CD4-positive, alpha-beta memory T cell (primary cell): ENCODE data around the gene ITCH. TPM values are rescaled to one million over a fixed set of nuclear protein-coding genes. Genes with fewer than 3 reads are reported as not detected.
"Not testable (repeated sequence)": the region's sequence is repeated elsewhere in the genome, so short reads cannot be mapped to it uniquely, and the experiment has no call there.

ENCODE experiments used
- CTCF ChIA-PET: fragments of 350-600 bp; sonication (Branson Sonifier 250); formaldehyde crosslinking; loops from one replicate; lab custom pipeline; 2021; ENCODE audit warnings: inconsistent platforms; ENCODE audit not compliant: partially characterized antibody; lab: Charles Lee
- POLR2A ChIA-PET: fragments of 350-600 bp; sonication (Branson Sonifier 250); formaldehyde crosslinking; loops from one replicate; lab custom pipeline; 2021; ENCODE audit not compliant: partially characterized antibody; lab: Charles Lee
- DNase-seq, 5 donors: peaks; one replicate each; pipeline versions ENCODE4 v3.0.0 to v3.0.0-alpha.2; 2020 to 2022; ENCODE audit warnings: mixed read lengths in 1 of 5
- H3K27ac ChIP-seq: one replicate; pipeline ENCODE4 v1.7.0; 2013; ENCODE audit warnings: low read depth, low read length
- H3K27me3 ChIP-seq: 2 replicates; pipeline ENCODE4 v1.7.0; 2013; ENCODE audit warnings: mild to moderate bottlenecking, low read length, moderate library complexity; ENCODE audit not compliant: insufficient read depth
- H3K36me3 ChIP-seq: 2 replicates; pipeline ENCODE4 v1.7.0; 2013; ENCODE audit warnings: mild to moderate bottlenecking, low read length, moderate library complexity; ENCODE audit not compliant: insufficient read depth
- H3K4me1 ChIP-seq: 2 replicates; pipeline ENCODE4 v1.7.0; 2013; ENCODE audit warnings: mild to moderate bottlenecking, low read length, moderate library complexity; ENCODE audit not compliant: insufficient read depth
- H3K4me3 ChIP-seq, 2 donors: one replicate each; pipeline ENCODE4 v1.7.0; 2013; ENCODE audit warnings: low read length in 2 of 2, mild to moderate bottlenecking in 1 of 2
- H3K9me3 ChIP-seq, 2 donors: one replicate each; pipeline ENCODE4 v1.7.0; 2013; ENCODE audit warnings: low read length in 2 of 2, control low read depth in 1 of 2; ENCODE audit not compliant: control insufficient read depth in 1 of 2
- H3K27ac Mint-ChIP-seq, 7 donors: one replicate each; pipeline ENCODE4 v1.8.0; 2020 to 2021; ENCODE audit warnings: mixed read lengths in 7 of 7, mild to moderate bottlenecking in 6 of 7, inconsistent platforms in 3 of 7, moderate library complexity in 3 of 7
- H3K27me3 Mint-ChIP-seq, 2 donors: one replicate each; pipeline ENCODE4 v1.8.0; 2020 to 2021; ENCODE audit warnings: mixed read lengths in 2 of 2
- H3K36me3 Mint-ChIP-seq, 2 donors: one replicate each; pipeline ENCODE4 v1.8.0; 2020 to 2021; ENCODE audit warnings: mixed read lengths in 2 of 2, inconsistent platforms in 1 of 2, mild to moderate bottlenecking in 1 of 2
- H3K4me1 Mint-ChIP-seq, 4 donors: one replicate each; pipeline ENCODE4 v1.8.0; 2020 to 2021; ENCODE audit warnings: mixed read lengths in 4 of 4, mild to moderate bottlenecking in 1 of 4
- H3K4me3 Mint-ChIP-seq, 8 donors: one replicate each; pipeline ENCODE4 v1.8.0; 2020 to 2021; ENCODE audit warnings: mixed read lengths in 8 of 8, mild to moderate bottlenecking in 7 of 8, moderate library complexity in 6 of 8, inconsistent platforms in 3 of 8
- H3K9me3 Mint-ChIP-seq, 8 donors: one replicate each; pipeline ENCODE4 v1.8.0; 2020 to 2021; ENCODE audit warnings: mixed read lengths in 8 of 8, mild to moderate bottlenecking in 5 of 8, inconsistent platforms in 3 of 8, moderate library complexity in 1 of 8
- intact Hi-C: fragments of 100-400 bp; cut with micrococcal nuclease; formaldehyde crosslinking; loops from one replicate; pipeline ENCODE4 v1.15.1; 2023
- polyA plus RNA-seq, 2 donors: library from polyadenylated mRNA; unstranded; fragments of 300-500 nt; fragmentation: Illumina TruSeq; gene quantifications; one replicate each; pipeline ENCODE4 v1.2.3, GENCODE V29; 2021
- total RNA-seq, 2 experiments: library from RNA; stranded (reverse); gene quantifications; one replicate each; pipeline ENCODE4 v1.2.3, GENCODE V29; 2021

The ITCH gene
- total and polyA plus RNA-seq, 4 experiments from 2014 or later: 9.7 to 68.9 (median 42.2) TPM

DNA sequence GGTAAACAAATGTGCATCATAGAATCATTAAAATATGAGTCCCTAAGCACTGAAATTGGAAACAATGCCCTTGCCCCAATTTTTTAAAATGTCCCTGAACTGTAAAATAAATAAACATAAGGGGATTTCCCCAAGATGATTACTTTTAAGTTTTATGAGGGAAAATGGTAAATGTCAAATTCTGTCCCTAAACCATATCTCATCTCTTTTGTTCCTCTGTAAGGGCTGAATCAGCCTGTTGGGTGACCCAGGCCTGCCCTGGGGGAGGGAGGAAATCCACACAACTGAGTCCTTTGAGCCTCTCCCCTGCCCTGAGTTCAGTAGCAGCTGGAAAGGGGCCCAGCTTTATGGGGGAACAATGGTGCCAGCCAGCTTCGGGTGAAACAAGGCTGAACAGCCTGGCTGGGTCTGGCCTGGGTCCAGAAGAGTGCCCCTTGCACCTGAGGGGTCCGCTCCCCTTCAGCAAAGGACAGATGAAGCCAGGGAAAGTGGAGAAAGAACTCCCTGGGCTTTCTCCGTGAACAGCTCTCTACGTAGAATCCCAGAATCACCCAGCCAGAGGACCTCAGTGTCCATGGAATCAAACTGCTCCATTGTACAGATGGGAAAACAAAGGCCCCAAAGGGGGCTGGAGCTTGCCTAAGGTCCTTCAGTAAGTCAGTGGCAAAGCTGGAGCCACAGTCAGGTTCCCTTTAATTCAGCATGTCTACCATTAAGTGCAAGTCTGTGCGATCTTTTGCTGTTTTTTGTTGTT is 28.2 kb upstream of the ITCH start:
- no peak overlapping the region for H3K4me3 ChIP-seq
- ChIA-PET POLR2A (no interaction called here), CTCF (interaction anchor here (1.7 kb wide), 1 partner anchor 22 kb away, joined by 7 read pairs; no protein-coding TSS in a partner anchor)
- H3K4me1 ChIP-seq: no peaks in the 10 kb centered on the region
- H3K27ac ChIP-seq: no peak overlapping the region
- no peaks in the 10 kb centered on the region for H3K36me3 ChIP-seq
- DNase-seq: no peak
- peaks cover 0 to 1% of the 10 kb centered on the region in 2 donors for H3K27me3 Mint-ChIP-seq
- H3K27ac Mint-ChIP-seq: no peak overlapping the region
- no peaks in the 10 kb centered on the region for H3K9me3 ChIP-seq
- no peaks in the 10 kb centered on the region for H3K9me3 Mint-ChIP-seq
- no peaks in the 10 kb centered on the region for H3K27me3 ChIP-seq
- H3K4me3 Mint-ChIP-seq: no peak overlapping the region
- peaks cover 0 to 6% (median under 1%) of the 10 kb centered on the region in 4 donors for H3K4me1 Mint-ChIP-seq
- intact Hi-C loops: no loop called here
- H3K36me3 Mint-ChIP-seq: no peaks in the 10 kb centered on the region

GRCh38 chr20:34337544-34337943 is 25.5 kb upstream of the ITCH start:
- Histone ChIP-seq H3K9me3 (no peaks in the 10 kb centered on the region), H3K27ac (no peak overlapping the region), H3K36me3 (no peaks in the 10 kb centered on the region), H3K4me1 (no peaks in the 10 kb centered on the region), H3K4me3 (no peak overlapping the region), H3K27me3 (no peaks in the 10 kb centered on the region)
- no peak overlapping the region for H3K4me3 Mint-ChIP-seq
- POLR2A ChIA-PET: no interaction called here
- no peaks in the 10 kb centered on the region for H3K27me3 Mint-ChIP-seq
- peak overlapping the region in 6 of 7 donors; percentile 13 to 68 (median 50) for H3K27ac Mint-ChIP-seq
- H3K4me1 Mint-ChIP-seq: peaks cover 0 to 6% (median under 1%) of the 10 kb centered on the region in 4 donors
- H3K36me3 Mint-ChIP-seq: no peaks in the 10 kb centered on the region
- CTCF ChIA-PET: interaction anchor here (1.8 kb wide), 1 partner anchor 25 kb away, joined by 7 read pairs; no protein-coding TSS in a partner anchor
- no peak for DNase-seq
- no peaks in the 10 kb centered on the region for H3K9me3 Mint-ChIP-seq
- intact Hi-C loops: no loop called here

GRCh38 chr20:34337982-34338726 is 24.9 kb upstream of the ITCH start:
- H3K4me3 Mint-ChIP-seq: peak overlapping the region in 5 of 8 donors; percentile 14 to 73 (median 46)
- CTCF ChIA-PET: interaction anchor here (1.8 kb wide), 1 partner anchor 25 kb away, joined by 7 read pairs; no protein-coding TSS in a partner anchor

GRCh38 chr20:34340726-34341125 is 22.3 kb upstream of the ITCH start:
- H3K27ac Mint-ChIP-seq, H3K27me3 Mint-ChIP-seq, H3K4me1 ChIP-seq, H3K27me3 ChIP-seq, DNase-seq, H3K27ac ChIP-seq, H3K36me3 ChIP-seq, H3K4me3 Mint-ChIP-seq, H3K4me3 ChIP-seq, H3K9me3 ChIP-seq, H3K4me1 Mint-ChIP-seq, H3K36me3 Mint-ChIP-seq, H3K9me3 Mint-ChIP-seq, intact Hi-C loops, POLR2A ChIA-PET: not testable (repeated sequence)
- CTCF ChIA-PET: interaction anchor here (0.9 kb wide), 1 partner anchor 28 kb away, joined by 4 read pairs; no protein-coding TSS in a partner anchor

More at GRCh38 chr20:34337982-34338726, 24.9 kb upstream of the ITCH start:
- no peak overlapping the region for H3K27ac ChIP-seq
- intact Hi-C loops: no loop called here
- Mint-ChIP-seq H3K36me3 (no peaks in the 10 kb centered on the region), H3K9me3 (no peaks in the 10 kb centered on the region), H3K27me3 (no peaks in the 10 kb centered on the region), H3K27ac (peak overlapping the region; percentile 13 to 88 (median 62)), H3K4me1 (peaks cover 0 to 6% (median under 1%) of the 10 kb centered on the region in 4 donors)
- H3K27me3 ChIP-seq: no peaks in the 10 kb centered on the region
- H3K4me3 ChIP-seq: no peak overlapping the region
- no peaks in the 10 kb centered on the region for H3K9me3 ChIP-seq
- no peaks in the 10 kb centered on the region for H3K4me1 ChIP-seq
- DNase-seq: peak; percentile 9 to 40 (median 27)
- POLR2A ChIA-PET: no interaction called here
- no peaks in the 10 kb centered on the region for H3K36me3 ChIP-seq

DNA sequence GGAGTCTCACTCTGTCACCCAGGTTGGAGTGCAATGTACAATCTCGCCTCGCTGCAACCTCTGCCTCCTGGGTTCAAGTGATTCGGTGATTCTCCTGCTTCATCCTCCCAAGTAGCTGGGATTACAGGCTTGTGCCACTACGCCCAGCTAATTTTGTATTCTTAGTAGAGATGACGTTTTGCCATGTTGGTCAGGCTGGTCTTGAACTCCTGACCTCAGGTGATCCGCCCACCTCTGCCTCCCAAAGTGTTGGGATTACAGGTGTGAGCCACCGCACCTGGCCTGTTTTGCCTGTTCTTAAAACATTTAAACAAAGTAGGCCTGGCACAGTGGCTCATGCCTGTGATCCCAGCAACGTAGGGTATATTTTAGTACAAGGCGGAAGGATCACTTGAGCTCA is 21.9 kb upstream of the ITCH start:
- H3K36me3 ChIP-seq, H3K27ac Mint-ChIP-seq, H3K27me3 ChIP-seq, H3K4me1 ChIP-seq, H3K4me1 Mint-ChIP-seq, H3K27me3 Mint-ChIP-seq, H3K9me3 Mint-ChIP-seq, H3K9me3 ChIP-seq, POLR2A ChIA-PET, H3K36me3 Mint-ChIP-seq, H3K27ac ChIP-seq, H3K4me3 ChIP-seq, DNase-seq, intact Hi-C loops, H3K4me3 Mint-ChIP-seq: not testable (repeated sequence)
- CTCF ChIA-PET: interaction anchor here (0.9 kb wide), 1 partner anchor 28 kb away, joined by 4 read pairs; no protein-coding TSS in a partner anchor

GRCh38 chr20:34343458-34344211 is 19.4 kb upstream of the ITCH start:
- no peak for DNase-seq
- ChIA-PET POLR2A (no interaction called here), CTCF (no interaction called here)
- no peaks in the 10 kb centered on the region for H3K27me3 ChIP-seq
- Mint-ChIP-seq H3K36me3 (no peaks in the 10 kb centered on the region), H3K4me3 (no peak overlapping the region), H3K27me3 (no peaks in the 10 kb centered on the region), H3K27ac (no peak overlapping the region), H3K4me1 (no peaks in the 10 kb centered on the region), H3K9me3 (no peaks in the 10 kb centered on the region)
- intact Hi-C loops: no loop called here
- H3K27ac ChIP-seq: no peak overlapping the region
- H3K36me3 ChIP-seq: no peaks in the 10 kb centered on the region
- H3K9me3 ChIP-seq: no peaks in the 10 kb centered on the region
- H3K4me3 ChIP-seq: no peak overlapping the region
- H3K4me1 ChIP-seq: no peaks in the 10 kb centered on the region

DNA sequence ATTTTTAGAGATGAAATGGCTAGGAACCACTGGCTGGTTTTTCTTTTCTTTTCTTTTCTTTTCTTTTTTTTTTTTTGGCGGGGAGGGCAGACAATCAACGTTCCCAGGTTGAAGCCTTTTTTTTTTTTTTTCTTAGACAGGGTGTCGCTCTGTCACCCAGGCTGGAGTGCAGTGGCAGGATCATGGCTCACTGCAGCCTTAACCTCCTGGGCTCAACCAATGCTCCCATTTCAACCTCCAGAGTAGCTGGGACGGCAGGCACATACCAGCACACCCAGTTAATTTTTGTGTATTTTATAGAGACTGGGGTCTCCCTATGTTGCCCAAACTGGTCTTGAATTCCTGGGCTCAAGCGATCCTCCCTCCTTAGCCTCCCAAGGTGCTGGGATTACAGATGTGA is 18.8 kb upstream of the ITCH start:
- no peak overlapping the region for H3K27ac Mint-ChIP-seq
- ChIA-PET CTCF (interaction anchor here (1.7 kb wide), 1 partner anchor 32 kb away, joined by 6 read pairs; no protein-coding TSS in a partner anchor), POLR2A (no interaction called here)
- no peaks in the 10 kb centered on the region for H3K27me3 Mint-ChIP-seq
- H3K4me1 ChIP-seq: no peaks in the 10 kb centered on the region
- intact Hi-C loops: no loop called here
- no peak overlapping the region for H3K4me3 ChIP-seq
- H3K4me3 Mint-ChIP-seq: no peak overlapping the region
- no peaks in the 10 kb centered on the region for H3K9me3 Mint-ChIP-seq
- H3K36me3 ChIP-seq: no peaks in the 10 kb centered on the region
- H3K27ac ChIP-seq: no peak overlapping the region
- H3K4me1 Mint-ChIP-seq: no peaks in the 10 kb centered on the region
- H3K9me3 ChIP-seq: no peaks in the 10 kb centered on the region
- DNase-seq: no peak
- H3K36me3 Mint-ChIP-seq: no peaks in the 10 kb centered on the region
- H3K27me3 ChIP-seq: no peaks in the 10 kb centered on the region
